Lung (tissue), 12 donors: ENCODE results near the gene TRIM56. TPM values are rescaled to one million over a fixed set of nuclear protein-coding genes. Genes with fewer than 3 reads are reported as not detected.
"Not testable (repeated sequence)": the region's sequence is repeated elsewhere in the genome, so short reads cannot be mapped to it uniquely, and the experiment has no call there.

Source experiments
- ATAC-seq: fragments of 200-7000 bp; cut with Tn5 transposase; one replicate; pipeline ENCODE4 v1.9.1; 2020; ENCODE audit warnings: moderate number of reproducible peaks; ENCODE audit not compliant: insufficient read depth, low FRiP score
- DNase-seq, 3 donors: peaks; one replicate each; pipeline ENCODE4 v3.0.0-alpha.2; 2013 to 2017
- H3K27ac ChIP-seq, 2 donors: one replicate each; pipeline ENCODE4 v1.5.1; 2013; ENCODE audit warnings: mild to moderate bottlenecking in 2 of 2, moderate library complexity in 2 of 2, control low read depth in 1 of 2, inconsistent platforms in 1 of 2, low read depth in 1 of 2, low read length in 1 of 2
- H3K27me3 ChIP-seq, 3 donors: one replicate each; pipeline ENCODE4 v1.5.1; 2013; ENCODE audit warnings: low read length in 2 of 3; ENCODE audit not compliant: control insufficient read depth in 3 of 3, insufficient read depth in 3 of 3
- H3K36me3 ChIP-seq, 4 donors: one replicate each; pipeline ENCODE4 v1.5.1; 2013; ENCODE audit warnings: low read length in 4 of 4, mild to moderate bottlenecking in 1 of 4, moderate library complexity in 1 of 4; ENCODE audit not compliant: control insufficient read depth in 4 of 4, insufficient read depth in 4 of 4
- H3K4me1 ChIP-seq, 5 donors: one replicate each; pipeline ENCODE4 v1.5.1; 2013; ENCODE audit warnings: low read length in 5 of 5, mild to moderate bottlenecking in 2 of 5, moderate library complexity in 1 of 5; ENCODE audit not compliant: control insufficient read depth in 5 of 5, insufficient read depth in 5 of 5
- H3K4me3 ChIP-seq: one replicate; pipeline ENCODE4 v1.5.1; 2013; ENCODE audit warnings: mild to moderate bottlenecking, control low read depth, moderate library complexity
- H3K9ac ChIP-seq, 2 donors: one replicate each; pipeline ENCODE4 v1.5.1; 2013; ENCODE audit warnings: low read length in 2 of 2, control low read depth in 1 of 2; ENCODE audit not compliant: insufficient read depth in 1 of 2
- H3K9me3 ChIP-seq, 4 donors: one replicate each; pipeline ENCODE4 v1.5.1; 2013; ENCODE audit warnings: low read length in 3 of 4, mild to moderate bottlenecking in 1 of 4, moderate library complexity in 1 of 4; ENCODE audit not compliant: control insufficient read depth in 4 of 4, insufficient read depth in 3 of 4
- WGBS, 2 donors: extraction: QIAGEN DNeasy Blood & Tissue Kit; methylation state at CpG; one replicate each; pipeline ENCODE4 v1.1.7; 2013; 5-methylcytosine and 5-hydroxymethylcytosine counted together
- polyA plus RNA-seq, 2 donors: library from polyadenylated mRNA; stranded (reverse); fragments of 200-250 nt; gene quantifications; one replicate each; pipeline ENCODE4 v1.2.1, GENCODE V29; 2013
- total RNA-seq, 2 donors: library from RNA; depleted of rRNA in 1 of 2; stranded (reverse); fragments of >200 nt in 1 of 2; gene quantifications; one replicate each; pipeline ENCODE4 v1.2.1, GENCODE V29; 2014 to 2021
- TF ChIP-seq, protein P1 (sequence below): IDR thresholded peaks from 2 replicates; pipeline ENCODE4 v1.5.1; 2012; ENCODE audit warnings: mild to moderate bottlenecking; ENCODE audit errors: control extremely low read depth, extremely low read depth
- donor health status: control.
- donor health status: control.
- donor health status: Bipolar disorder and iron deficiency.
- donor health status: healthy.
- donor health status: DM: yes; HTN: yes; CAD: no.

TRIM56 gene
- total and polyA plus RNA-seq, 4 donors = 14.4 to 56.6 (median 24.1) TPM

DNA sequence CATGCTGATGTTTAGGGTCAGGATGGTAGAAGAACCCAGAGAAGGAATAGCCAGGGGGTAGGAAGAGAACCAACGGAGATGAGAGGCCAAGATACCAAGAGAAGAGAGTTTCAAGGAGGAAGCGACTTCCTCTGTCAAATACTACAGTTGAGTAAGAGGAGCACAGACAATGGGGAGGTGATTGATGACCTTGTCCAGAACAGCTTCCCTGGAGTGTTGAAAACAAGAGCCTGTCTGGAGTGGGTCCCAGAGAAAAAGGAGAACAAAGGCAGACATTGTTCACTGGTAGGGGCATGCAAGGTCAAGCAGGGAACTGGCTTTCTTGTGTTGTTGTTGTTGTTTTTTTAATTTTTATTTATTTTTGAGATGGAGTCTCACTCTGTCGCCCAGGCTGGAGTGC, 9.6 kb upstream of the TRIM56 start:
- peaks cover 0 to 2% (median 0%) of the 10 kb centered on the region in 5 donors for H3K4me1 ChIP-seq
- 51 to 57% methylated on average over 3 of the region's 3 CpGs for WGBS, 2 donors
- ATAC-seq = no peak
- no peak overlapping the region for H3K27ac ChIP-seq
- peaks cover 0 to 2% (median 0%) of the 10 kb centered on the region in 3 donors for H3K27me3 ChIP-seq
- H3K9me3 ChIP-seq = no peaks in the 10 kb centered on the region
- no peak overlapping the region for H3K9ac ChIP-seq
- TF ChIP-seq, protein P1, sequence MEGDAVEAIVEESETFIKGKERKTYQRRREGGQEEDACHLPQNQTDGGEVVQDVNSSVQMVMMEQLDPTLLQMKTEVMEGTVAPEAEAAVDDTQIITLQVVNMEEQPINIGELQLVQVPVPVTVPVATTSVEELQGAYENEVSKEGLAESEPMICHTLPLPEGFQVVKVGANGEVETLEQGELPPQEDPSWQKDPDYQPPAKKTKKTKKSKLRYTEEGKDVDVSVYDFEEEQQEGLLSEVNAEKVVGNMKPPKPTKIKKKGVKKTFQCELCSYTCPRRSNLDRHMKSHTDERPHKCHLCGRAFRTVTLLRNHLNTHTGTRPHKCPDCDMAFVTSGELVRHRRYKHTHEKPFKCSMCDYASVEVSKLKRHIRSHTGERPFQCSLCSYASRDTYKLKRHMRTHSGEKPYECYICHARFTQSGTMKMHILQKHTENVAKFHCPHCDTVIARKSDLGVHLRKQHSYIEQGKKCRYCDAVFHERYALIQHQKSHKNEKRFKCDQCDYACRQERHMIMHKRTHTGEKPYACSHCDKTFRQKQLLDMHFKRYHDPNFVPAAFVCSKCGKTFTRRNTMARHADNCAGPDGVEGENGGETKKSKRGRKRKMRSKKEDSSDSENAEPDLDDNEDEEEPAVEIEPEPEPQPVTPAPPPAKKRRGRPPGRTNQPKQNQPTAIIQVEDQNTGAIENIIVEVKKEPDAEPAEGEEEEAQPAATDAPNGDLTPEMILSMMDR = no peak
- H3K36me3 ChIP-seq = no peaks in the 10 kb centered on the region
- no peak overlapping the region for H3K4me3 ChIP-seq
- DNase-seq = no peak

DNA sequence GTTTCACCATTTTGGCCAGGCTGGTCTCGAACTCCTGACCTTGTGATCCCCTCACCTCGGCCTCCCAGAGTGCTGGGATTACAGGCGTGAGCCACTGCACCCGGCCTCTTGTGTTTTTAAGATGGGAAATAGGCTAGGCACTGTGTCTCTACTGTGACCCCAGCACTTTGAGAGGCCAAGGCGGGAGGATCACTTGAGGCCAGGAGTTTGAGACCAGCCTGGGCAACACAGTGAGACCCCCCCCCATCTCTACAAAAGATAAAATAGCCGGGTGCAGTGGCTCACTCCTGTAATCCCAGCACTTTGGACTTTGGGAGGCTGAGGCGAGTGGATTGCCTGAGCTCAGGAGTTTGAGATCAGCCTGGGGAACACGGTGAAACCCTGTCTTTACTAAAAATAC, 9.1 kb upstream of the TRIM56 start:
- H3K4me1 ChIP-seq, H3K9me3 ChIP-seq, ATAC-seq, H3K36me3 ChIP-seq, H3K27me3 ChIP-seq, H3K4me3 ChIP-seq, DNase-seq, H3K9ac ChIP-seq, H3K27ac ChIP-seq: not testable (repeated sequence)
- WGBS, 2 donors = 81 to 88% methylated on average over 8 of the region's 8 CpGs

DNA sequence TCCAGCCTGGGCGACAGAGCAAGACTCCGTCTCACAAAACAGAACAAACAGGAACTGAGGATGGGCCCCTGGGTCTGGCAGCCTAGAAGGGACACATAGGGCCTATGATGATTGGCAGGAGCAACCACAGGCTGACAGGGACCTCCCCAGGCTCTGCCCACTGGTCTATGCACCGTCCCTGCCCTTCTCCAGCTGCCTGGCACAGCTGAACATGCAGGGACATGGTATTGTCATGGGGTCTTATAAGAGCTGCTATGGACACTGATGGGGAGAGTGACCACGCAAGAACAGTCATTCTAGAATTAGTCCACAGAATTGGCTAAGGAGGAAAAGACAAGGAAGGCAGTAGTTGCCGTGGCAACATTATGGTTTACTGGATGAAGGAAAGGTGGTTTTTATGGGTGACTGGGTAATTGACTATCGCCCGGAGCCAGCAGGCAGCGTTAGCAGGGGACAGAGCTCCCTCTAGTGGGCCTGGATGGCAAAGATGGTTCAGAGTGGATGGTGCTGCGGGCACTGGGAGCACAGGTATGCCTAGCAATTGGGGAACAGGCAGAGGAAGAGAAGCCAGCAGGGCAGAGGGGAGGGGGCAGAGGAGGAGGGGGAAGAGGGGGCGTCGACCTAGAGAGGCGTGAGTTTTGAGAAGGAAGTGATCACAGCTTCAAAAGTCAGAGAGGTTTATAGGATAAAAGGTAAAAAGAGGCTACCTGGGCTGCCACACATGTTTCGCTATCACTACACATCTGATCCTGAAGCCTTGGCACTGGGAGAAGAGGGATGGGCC, 7.8 kb upstream of the TRIM56 start:
- no peaks in the 10 kb centered on the region for H3K36me3 ChIP-seq
- H3K27ac ChIP-seq = no peak overlapping the region
- peaks cover 0 to 2% (median 0%) of the 10 kb centered on the region in 3 donors for H3K27me3 ChIP-seq
- H3K4me3 ChIP-seq = no peak overlapping the region
- DNase-seq (peak; percentile 64 to 77 (median 69)), ATAC-seq (peak; percentile 88)
- 20 to 22% methylated on average over 13 of the region's 13 CpGs for WGBS, 2 donors
- no peaks in the 10 kb centered on the region for H3K9me3 ChIP-seq
- peaks cover 0 to 2% (median 0%) of the 10 kb centered on the region in 5 donors for H3K4me1 ChIP-seq
- no peak overlapping the region for H3K9ac ChIP-seq
- TF ChIP-seq, protein P1 = peak; percentile 80

DNA sequence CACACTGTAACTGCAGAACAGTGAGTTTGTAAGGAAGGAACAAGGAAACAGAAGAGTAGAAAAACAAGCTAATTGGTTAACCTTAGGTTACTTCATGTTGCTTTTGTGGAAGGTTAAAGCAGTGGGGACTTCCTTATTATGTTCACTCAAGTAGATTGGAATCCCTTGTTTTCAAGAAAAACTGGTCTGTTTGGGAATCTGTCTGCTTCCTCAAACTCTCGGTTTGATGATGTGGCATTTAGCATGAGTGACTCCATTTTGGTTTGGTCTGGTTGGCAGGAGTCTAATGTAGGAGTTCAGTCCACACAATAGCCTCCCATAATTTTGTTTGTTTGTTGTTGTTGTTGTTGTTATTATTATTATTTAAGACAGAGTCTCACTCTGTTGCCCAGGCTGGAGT, 3.8 kb upstream of the TRIM56 start:
- no peaks in the 10 kb centered on the region for H3K9me3 ChIP-seq
- H3K27me3 ChIP-seq = no peaks in the 10 kb centered on the region
- no peak overlapping the region for H3K9ac ChIP-seq
- H3K36me3 ChIP-seq = no peaks in the 10 kb centered on the region
- TF ChIP-seq, protein P1 = no peak
- ATAC-seq (no peak), DNase-seq (no peak)
- peaks cover 0 to 5% (median 2%) of the 10 kb centered on the region in 5 donors for H3K4me1 ChIP-seq
- H3K27ac ChIP-seq = no peak overlapping the region
- no peak overlapping the region for H3K4me3 ChIP-seq
- WGBS, 2 donors = 29 to 45% methylated on average over 1 of the region's 1 CpG
